Astrocyte of the spinal cord (primary cell): Measurements from ENCODE around the gene PTPRD.

Experiments
- DNase-seq: peaks from one replicate; pipeline ENCODE4 v3.0.0; 2011; ENCODE audit warnings: low read depth, low spot score
- H3K4me3 ChIP-seq: 2 replicates; pipeline ENCODE4 v1.5.1; 2011; ENCODE audit warnings: low read depth, mild to moderate bottlenecking, low read length, moderate library complexity
- in situ Hi-C: cut with HindIII; loops from 2 replicates; pipeline ENCODE4 v1.10.0; 2017; ENCODE audit warnings: low sequenced_read_pairs
- TF ChIP-seq, protein P1 (sequence below): IDR thresholded peaks from 2 replicates; pipeline ENCODE4 v1.5.1; 2012; ENCODE audit warnings: low read depth, mild to moderate bottlenecking, low read length, inconsistent platforms

PTPRD gene

DNA sequence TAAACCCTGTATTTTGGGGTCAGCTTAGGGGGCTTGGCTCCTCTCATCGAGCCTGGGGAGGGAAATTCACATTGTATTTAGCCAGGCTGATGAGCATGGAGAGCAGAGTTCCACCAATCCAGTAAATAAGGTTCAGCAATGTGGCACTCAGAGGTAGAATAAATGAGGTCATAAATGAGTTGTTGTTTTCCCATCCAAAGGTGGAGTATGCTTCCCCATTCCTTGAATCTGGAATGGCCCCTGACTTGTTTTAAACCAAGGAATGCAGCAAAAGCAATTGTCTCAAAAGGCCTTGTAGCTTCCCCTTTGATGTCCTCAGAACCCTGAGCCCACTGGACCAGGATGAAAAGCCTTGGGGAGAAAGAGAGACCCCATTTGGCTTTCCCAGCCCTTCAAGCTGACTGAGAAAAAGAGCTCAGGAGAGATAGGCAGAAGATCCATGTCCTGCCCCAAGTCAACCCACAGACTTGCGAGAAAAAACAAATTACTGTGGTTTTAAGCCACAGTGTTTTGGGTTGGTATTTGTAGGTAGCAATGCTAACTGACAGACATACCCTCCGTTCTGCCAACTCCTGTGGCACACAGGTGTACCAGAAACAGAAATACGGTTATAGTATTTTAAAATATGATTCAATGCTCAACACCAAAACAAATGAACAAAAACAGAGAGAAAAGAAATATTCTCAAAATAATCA lies 2247.2 kb downstream of the PTPRD start:
- peak; percentile 20 for DNase-seq
- TF ChIP-seq, protein P1, sequence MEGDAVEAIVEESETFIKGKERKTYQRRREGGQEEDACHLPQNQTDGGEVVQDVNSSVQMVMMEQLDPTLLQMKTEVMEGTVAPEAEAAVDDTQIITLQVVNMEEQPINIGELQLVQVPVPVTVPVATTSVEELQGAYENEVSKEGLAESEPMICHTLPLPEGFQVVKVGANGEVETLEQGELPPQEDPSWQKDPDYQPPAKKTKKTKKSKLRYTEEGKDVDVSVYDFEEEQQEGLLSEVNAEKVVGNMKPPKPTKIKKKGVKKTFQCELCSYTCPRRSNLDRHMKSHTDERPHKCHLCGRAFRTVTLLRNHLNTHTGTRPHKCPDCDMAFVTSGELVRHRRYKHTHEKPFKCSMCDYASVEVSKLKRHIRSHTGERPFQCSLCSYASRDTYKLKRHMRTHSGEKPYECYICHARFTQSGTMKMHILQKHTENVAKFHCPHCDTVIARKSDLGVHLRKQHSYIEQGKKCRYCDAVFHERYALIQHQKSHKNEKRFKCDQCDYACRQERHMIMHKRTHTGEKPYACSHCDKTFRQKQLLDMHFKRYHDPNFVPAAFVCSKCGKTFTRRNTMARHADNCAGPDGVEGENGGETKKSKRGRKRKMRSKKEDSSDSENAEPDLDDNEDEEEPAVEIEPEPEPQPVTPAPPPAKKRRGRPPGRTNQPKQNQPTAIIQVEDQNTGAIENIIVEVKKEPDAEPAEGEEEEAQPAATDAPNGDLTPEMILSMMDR: no peak
- H3K4me3 ChIP-seq: no peak overlapping the region
- in situ Hi-C loops: no loop called here

DNA sequence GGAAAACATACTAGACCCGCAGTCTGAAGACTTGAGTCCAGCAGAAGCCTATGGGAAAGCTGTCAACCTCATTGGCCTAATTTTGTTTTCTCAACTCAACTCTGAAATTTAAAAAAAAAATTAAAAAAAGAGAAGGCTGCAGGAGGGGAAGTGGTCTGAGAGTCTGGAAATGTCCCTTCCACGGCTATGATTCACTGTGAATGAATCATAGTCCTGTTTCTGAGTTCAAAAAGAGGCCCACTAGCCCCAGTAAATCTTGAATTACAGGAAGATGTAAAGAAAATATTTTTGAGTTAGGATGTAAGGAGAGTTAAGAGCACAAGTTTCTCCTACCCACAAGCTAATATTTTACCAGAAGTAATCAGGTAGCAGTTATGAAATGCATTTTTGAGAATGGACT lies 2247.8 kb downstream of the PTPRD start:
- no peak overlapping the region for H3K4me3 ChIP-seq
- in situ Hi-C loops: no loop called here
- TF ChIP-seq, protein P1: no peak
- DNase-seq: peak; percentile 91

DNA sequence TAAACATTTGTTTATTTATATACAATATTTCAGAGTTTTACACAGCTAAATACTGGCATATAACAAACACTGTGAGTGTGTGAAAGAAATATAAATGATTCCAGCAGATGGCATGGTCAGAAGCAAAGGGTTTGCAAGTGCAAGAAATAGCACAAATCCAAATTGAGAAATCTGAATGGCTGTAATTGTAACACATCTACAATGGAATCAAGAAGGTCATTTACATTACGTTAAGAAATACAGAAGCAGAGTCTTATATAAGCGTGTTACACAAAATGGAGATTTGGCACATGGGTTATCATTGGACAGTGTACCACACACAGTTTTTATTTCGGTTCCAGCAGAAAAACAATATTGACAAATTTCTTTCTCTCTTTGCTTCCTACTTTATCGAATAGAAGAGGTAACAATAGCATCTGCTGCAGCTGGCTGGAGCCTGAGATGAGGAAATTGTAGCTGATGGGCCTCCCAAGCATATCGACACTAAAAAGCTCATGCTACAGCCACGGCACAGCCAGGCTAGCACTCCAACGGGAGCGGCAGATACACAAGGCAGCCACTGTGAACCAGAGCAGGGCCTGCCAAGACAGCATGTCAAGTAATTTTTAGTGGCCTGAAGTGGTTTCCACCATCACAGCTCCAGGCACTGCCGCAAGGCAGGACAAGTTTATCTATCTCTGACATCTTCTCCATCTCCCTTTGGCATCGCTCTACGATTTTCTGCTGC lies 2248.6 kb downstream of the PTPRD start:
- no peak for DNase-seq
- no peak overlapping the region for H3K4me3 ChIP-seq
- TF ChIP-seq, protein P1: no peak
- in situ Hi-C loops: no loop called here

DNA sequence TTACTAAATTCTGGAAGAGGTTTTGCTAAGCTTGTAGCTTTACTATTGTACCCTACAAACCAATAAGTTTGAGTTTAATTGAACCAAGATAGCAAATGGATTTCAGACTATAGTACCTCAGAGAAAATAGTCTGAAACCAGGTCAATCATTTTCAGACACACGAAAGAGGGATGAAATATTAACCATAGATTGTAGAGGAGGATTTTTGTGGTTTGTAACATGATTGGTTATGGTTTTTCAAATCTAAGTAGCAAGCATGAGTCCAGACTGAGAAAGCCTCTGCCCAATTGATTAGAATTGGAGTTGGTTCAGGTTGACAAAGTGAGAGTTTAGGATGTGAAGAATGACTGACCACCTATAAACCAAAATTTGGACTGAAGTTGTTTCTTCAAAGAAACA lies 2250.6 kb downstream of the PTPRD start:
- in situ Hi-C loops: no loop called here
- H3K4me3 ChIP-seq: no peak overlapping the region
- DNase-seq: no peak
- TF ChIP-seq, protein P1: no peak

DNA sequence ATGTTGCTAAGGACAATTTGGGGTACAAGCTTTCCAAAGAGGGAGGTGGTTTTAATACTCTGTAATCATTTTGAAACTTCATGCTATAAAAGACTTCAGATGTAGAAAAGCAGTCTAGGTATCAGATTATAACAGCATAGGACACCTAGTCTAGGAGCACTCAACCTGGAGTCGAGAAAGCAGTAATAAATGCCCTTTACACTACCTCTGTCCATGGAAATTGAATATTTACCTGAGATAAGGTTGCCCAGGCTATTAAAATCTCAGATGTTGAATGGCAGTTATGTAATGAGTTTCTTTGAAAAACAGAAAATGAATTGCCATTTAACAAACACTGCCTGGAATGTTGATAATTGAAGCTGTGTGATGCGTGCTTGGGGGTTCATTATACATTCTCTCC lies 2251.4 kb downstream of the PTPRD start:
- H3K4me3 ChIP-seq: no peak overlapping the region
- TF ChIP-seq, protein P1: no peak
- no peak for DNase-seq
- in situ Hi-C loops: no loop called here

DNA sequence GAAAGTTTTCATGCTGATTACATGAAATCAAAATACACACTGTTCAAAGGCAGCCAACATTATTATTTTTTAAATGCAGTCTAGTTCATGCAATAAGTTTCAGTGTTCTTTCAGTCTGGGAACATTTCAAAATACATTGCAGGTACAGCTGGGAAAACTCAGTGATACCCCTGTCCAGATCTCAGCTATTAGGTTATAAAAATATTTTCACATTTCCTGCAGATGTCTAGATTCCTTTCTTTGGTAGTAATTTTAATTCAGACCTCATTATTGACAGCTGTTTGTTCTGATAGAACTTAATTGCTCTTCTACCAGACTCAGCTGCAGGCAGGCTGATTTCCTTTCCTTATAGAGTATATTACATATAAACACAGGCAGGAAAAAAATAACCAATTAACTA lies 2256.4 kb downstream of the PTPRD start:
- in situ Hi-C loops: no loop called here
- TF ChIP-seq, protein P1: no peak
- H3K4me3 ChIP-seq: no peak overlapping the region
- DNase-seq: no peak
